ENCODE data around the gene FBXW10B.
"Not testable (repeated sequence)": the region's sequence is repeated elsewhere in the genome, so short reads cannot be mapped to it uniquely, and the experiment has no call there.

The FBXW10B gene

DNA sequence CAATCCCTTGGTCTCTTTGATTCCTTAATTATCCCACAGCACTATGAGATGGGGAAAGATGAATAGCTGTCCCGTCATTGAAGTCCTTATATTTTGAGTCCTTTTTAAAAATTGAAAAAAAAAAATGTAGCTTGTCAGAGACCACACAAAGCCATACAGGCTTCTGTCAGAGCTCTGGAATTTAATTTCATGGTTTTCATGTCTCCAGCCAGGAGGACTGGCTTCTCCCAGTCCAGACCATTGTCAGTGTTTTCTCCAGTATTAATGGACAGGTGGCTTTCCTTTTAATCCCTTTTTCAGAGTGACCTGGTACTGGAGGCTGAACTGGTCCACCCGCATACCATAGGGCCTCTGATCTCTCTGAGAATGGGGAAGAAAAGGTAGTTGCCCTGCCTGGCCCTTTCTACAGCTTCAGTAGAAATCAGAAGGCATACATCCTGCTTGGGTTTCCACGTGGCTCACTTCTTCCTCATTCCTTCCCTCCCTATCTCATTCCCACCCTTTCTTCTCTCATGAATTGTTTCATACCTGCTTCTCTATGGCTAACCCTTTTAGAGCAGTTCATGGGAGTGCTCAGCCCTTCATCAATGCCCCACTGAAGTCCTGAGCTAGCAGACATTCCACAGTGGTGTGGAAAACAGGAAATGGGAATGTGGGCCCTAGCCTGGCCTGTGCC, 35.5 kb upstream of the FBXW10B start:
- FAIRE-seq (no peak), DNase-seq (ENCODE audit: insufficient read length, low spot score) (no peak)
- no peak for TF ChIP-seq POU2F2 (IDR thresholded peaks at IDR 0.05; ENCODE audit: low read depth, low read length)
- TF ChIP-seq PAX5 (IDR thresholded peaks at IDR 0.05; ENCODE audit: insufficient read depth, low read length, severe bottlenecking): no peak
- no peak for TF ChIP-seq POLR2AphosphoS5 (IDR thresholded peaks at IDR 0.05; ENCODE audit: low read depth, low read length)
- no peak for TF ChIP-seq SPI1 (IDR thresholded peaks at IDR 0.05; ENCODE audit: low read depth, low read length)
- no peak for TF ChIP-seq POLR2A (IDR thresholded peaks at IDR 0.05; ENCODE audit: low read depth, low read length)
- TF ChIP-seq TAF1 (IDR thresholded peaks at IDR 0.05; ENCODE audit: low read depth, low read length): no peak

DNA sequence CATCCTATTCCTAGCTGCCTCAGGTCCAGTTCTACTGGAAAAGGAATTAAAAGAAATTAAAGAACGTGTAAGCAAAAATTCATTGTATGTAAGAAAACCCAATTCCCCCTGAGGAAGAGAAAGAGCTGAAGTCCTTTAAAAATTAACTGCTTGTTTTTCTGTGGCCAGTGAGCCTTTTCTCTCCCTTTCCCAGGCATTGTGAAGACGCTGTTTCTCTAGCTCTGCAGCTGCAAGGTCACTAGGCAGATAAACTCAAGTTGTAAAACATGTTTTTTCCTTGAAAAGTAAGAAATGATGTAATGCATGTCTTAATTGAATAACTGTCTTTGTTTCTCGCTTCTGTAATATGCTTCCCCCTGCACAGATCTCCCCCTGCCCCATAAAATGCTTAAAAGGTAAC, 34.9 kb upstream of the FBXW10B start:
- not testable (repeated sequence) for FAIRE-seq; DNase-seq (ENCODE audit: insufficient read length, low spot score)

DNA sequence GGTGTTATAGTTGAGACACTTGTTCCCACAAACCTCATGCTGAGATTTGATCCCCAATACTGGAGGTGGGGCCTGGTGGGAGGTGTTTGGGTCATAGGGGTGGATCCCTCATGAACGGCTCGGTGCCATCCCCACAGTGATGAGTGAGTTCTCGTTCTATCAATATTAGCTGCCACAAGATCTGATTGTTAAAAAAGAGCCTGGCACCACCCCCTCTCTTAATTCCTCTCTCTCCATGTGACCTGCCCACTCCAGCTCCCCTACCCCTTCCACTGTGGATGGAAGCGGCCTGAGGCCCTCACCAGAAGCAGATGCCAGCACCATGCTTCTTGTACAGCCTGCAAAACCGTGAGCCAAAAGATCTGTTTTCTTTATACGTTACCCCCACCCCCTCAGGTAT, 33.5 kb upstream of the FBXW10B start:
- DNase-seq (ENCODE audit: insufficient read length, low spot score) (no peak), FAIRE-seq (no peak)
- TF ChIP-seq TAF1 (IDR thresholded peaks at IDR 0.05; ENCODE audit: low read depth, low read length) (no peak), SPI1 (IDR thresholded peaks at IDR 0.05; ENCODE audit: low read depth, low read length) (no peak)

DNA sequence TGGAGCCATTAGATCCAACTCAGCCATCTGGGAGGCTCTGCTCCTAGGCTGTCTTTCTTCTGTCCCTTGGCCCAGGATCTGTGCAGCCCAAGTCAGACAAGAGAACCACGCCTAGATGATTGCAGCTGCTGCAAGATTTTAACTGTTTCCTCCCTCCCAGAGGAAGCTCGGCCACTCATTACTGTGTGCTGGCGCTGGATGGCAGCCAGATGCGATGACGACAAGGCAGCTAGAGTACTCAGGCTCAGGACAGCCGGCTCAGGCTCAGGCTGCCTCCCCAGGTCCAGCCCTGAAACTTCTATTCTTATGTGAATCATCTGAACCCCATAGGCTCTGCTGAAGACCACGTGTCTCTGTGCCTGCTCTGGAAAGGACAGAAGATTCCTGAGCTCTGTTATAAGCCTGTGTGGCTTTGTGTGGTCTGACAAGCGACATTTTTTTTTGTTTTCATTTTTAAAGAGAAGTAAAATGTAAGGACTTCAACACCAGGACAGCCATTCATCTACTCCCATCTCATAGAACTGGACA, 32.1 kb upstream of the FBXW10B start:
- FAIRE-seq: no peak
- peak; percentile 25 for DNase-seq (ENCODE audit: insufficient read length, low spot score)
- TF ChIP-seq POLR2A (IDR thresholded peaks at IDR 0.05; ENCODE audit: low read depth, low read length): no peak
- no peak for TF ChIP-seq SPI1 (IDR thresholded peaks at IDR 0.05; ENCODE audit: low read depth, low read length)
- TF ChIP-seq TAF1 (IDR thresholded peaks at IDR 0.05; ENCODE audit: low read depth, low read length): no peak
- TF ChIP-seq PAX5 (IDR thresholded peaks at IDR 0.05; ENCODE audit: insufficient read depth, low read length, severe bottlenecking): no peak

DNA sequence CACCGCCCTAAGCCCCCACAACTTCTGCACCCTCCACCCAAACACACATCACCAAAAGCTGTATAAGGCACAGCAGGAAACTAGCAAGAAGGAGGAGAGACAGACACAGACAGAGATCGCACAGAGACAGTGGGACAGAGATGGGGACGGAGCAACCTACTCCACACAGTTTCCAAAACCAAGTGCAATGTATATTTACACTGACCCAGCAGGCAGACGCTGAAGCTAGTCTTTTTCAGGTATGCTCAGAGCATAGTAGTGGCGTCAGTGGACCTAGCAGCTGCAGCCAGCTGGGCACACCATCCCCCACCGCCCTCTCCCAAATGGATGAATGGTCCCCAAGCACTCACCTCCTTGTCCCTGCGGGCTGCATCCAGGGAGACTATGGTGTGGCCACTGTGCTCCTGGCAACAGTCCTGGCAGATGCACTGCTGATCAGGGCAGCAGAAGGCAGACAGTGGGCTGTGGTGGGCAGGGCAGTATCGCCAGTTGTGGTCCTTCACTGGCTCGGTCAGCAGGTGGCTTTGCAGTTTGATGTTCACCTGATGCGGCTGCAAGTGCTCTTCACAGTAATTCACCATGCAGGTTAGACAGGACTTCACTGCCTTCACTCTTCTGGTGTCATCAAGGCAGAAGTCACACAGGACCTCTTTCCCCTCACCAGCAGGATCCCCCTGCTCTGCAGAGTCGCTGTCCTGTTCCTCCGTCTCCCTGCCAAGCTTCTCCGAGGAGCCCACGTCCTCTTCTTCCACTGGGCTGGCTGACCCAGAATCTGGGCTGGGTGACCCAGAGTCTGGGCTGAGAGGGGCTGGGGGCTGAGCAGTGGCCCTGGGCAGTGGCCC, 31.5 kb upstream of the FBXW10B start:
- TF ChIP-seq SPI1 (IDR thresholded peaks at IDR 0.05; ENCODE audit: low read depth, low read length) (no peak), POLR2AphosphoS5 (IDR thresholded peaks at IDR 0.05; ENCODE audit: low read depth, low read length) (no peak), PAX5 (IDR thresholded peaks at IDR 0.05; ENCODE audit: insufficient read depth, low read length, severe bottlenecking) (no peak), POU2F2 (IDR thresholded peaks at IDR 0.05; ENCODE audit: low read depth, low read length) (no peak), TAF1 (IDR thresholded peaks at IDR 0.05; ENCODE audit: low read depth, low read length) (no peak), POLR2A (IDR thresholded peaks at IDR 0.05; ENCODE audit: low read depth, low read length) (no peak)
- FAIRE-seq (no peak), DNase-seq (ENCODE audit: insufficient read length, low spot score) (no peak)

DNA sequence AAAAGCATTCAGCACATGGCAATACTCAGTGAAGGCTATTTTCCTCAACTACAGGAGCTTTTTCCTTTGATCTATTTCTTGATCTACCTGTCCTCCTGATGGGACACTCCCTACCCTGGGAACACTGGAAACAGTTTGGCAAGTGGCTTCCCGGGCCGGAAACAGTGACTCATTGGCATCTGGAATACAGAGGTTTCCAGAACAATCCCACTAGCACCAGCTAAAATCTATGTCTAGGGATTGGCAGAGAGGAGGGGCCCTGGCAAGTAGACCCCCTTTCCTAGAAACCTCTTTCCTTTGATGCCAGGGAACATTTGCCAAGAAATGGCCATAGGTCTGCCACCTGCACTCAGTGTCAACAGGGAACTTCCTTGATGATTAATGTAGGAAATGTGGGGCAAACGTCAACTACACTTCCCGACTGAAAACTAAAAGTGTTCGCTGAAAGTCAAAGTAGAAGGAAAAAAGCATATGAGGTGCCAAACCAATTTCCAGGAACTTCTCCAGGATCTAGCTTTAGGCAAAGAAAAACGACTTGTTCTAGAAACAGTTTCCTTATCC, 30.4 kb upstream of the FBXW10B start:
- DNase-seq (ENCODE audit: insufficient read length, low spot score) (no peak), FAIRE-seq (no peak)
- TF ChIP-seq POLR2A (IDR thresholded peaks at IDR 0.05; ENCODE audit: low read depth, low read length) (no peak), POLR2AphosphoS5 (IDR thresholded peaks at IDR 0.05; ENCODE audit: low read depth, low read length) (no peak), SPI1 (IDR thresholded peaks at IDR 0.05; ENCODE audit: low read depth, low read length) (no peak), TAF1 (IDR thresholded peaks at IDR 0.05; ENCODE audit: low read depth, low read length) (no peak), PAX5 (IDR thresholded peaks at IDR 0.05; ENCODE audit: insufficient read depth, low read length, severe bottlenecking) (no peak), POU2F2 (IDR thresholded peaks at IDR 0.05; ENCODE audit: low read depth, low read length) (no peak)

DNA sequence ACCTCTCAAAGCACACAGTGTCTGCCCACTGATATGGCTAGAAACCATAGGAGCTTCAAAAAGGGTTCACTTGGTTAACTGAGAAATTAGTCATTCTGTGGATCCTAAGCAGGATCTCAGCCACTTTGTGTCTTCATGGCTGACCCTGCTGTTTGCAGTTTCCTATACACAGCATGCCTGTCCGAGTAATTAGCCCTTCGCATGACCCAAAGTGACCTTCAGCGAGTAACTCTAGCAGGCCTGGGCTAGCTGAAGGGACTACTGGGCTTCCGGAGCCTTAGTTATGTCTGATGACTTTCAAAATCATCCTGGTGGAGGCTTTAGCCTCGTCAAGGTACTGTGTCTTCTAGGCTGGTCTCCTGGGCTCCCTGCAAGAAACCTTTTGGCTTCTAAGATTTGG, 28.9 kb upstream of the FBXW10B start:
- TF ChIP-seq SPI1 (IDR thresholded peaks at IDR 0.05; ENCODE audit: low read depth, low read length): no peak
- DNase-seq (ENCODE audit: insufficient read length, low spot score): no peak
- no peak for FAIRE-seq

DNA sequence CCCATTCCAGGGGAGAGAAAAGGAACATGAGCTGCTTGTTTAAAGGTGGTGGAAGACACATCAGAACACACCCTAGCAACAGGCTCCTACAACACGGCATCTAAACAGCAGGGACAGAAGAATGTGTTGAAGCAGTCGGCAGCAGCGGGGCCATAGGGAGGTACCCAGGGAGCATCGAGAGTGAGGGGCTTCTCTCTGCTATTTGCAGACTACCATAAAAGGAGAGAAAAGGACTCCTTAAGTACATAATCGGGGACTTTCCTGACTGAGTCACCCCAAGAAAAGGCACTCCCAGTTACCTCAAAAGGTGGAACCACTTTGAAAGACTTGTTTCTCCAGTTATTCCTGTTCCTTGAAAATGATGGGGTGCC, 26.4 kb upstream of the FBXW10B start:
- not testable (repeated sequence) for FAIRE-seq; DNase-seq (ENCODE audit: insufficient read length, low spot score)

DNA sequence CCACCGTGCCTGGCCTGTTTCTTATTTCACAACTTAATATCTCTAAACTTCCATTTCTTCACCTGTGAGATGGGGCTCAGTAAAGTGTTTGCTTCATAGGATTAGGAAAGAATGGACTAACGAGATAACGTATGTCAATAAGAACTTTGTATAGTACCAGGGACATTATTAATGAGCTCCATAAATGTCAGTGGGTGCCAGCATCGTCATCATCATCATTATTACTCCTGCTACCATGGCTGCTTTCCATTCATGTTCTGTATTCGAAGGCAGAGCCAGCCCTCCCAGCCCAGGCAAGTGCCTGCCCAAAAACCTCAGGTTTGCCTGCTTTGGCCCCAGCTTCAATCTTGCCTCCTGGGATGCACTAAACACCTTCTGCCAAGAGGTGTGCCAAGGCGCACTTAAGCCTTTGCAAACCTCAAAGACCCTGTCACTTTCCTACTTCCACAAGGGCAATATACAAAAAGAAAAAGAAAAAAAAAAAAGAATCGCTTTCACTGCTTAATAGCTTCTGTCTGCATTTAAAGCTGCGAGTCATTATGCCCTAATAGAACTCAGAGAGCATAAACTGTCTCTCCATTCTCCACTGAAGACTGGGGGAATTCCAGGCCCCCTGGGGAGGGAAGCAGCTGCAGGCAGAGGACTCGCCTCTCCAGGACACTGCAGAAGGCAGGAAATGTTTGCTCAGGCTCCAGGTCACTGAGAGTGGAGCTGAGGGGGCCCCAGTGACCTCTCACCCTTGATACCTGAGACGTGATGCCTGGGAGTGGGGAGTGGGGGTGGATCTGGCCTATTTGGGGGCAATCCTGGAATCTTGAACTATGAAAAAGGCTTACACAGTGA, 25.8 kb upstream of the FBXW10B start:
- FAIRE-seq; DNase-seq (ENCODE audit: insufficient read length, low spot score): not testable (repeated sequence)

DNA sequence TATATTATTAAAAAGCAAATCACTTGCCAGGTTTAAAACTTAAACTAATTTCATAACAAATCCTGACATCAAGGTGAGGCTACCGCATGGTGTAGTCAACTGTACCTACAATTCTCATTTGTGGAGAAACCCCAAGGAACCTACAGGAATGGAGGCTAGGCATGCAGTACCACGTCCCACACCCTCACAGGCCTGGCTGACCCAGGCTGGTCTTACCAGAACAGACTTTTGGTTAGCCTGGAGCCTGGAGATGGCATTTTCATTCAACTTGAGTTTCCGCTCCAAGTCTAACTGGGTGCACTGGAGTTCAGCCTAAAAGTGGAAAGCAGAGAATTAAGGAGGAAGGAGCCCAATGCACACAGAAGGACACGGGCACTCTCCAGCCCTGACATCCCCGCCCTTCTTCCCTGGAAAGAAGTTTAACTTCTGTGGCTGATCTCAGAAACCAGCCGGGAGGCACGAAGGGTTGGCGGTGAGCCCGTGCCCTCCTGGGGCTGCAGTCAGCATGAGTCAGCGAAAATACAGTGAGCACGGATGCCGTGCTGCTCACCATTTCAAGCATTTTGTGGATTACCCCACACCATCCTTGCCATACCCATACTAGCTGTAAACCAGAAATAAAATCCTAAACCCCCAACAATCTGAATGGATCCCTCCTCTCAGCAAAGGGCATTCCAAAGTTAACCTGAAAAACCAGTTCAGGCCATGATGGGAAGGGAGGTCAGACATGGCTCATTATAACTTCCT, 23.2 kb upstream of the FBXW10B start:
- not testable (repeated sequence) for FAIRE-seq; DNase-seq (ENCODE audit: insufficient read length, low spot score)

DNA sequence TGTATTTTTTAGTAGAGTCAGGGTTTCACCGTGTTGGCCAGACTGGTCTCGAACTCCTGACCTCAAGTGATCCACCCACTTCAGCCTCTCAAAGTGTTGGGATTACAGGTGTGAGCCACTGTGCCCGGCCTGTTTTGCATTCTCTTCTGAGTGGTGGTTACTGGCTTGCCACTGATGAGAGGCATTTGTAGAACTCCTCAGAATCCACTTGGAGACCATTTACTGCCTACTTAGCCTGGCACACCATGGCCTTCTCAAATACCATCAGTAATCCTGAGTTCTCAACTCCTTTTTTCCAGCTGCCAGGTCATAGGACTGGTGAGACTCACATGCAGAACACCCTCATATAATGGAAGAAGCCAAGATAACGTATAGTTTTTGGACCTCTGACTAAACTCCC, 22.5 kb upstream of the FBXW10B start:
- not testable (repeated sequence) for FAIRE-seq; DNase-seq (ENCODE audit: insufficient read length, low spot score)

DNA sequence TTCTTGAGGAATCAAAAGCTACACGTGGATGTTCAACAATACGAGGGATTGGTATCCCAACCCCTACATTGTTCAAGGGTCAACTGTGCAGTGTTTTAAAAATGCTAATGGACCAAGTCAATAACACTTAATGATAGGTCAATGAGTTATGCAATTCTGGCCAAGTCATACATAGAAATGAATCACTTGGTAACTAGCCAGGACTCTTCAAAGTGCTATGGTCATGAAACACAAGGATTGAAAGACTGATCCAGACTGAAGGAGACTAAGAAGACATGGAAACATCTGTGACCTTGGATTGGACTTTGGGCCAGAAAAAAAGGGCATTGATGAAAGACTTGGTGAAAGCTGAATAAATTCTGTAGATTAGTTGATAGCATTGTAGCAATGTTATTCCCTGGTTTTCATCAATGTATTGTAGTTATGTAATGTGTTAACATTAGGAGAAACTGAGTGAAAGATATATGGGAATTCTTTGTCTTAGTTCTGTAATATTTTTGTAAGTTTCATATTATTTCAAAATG, 11.5 kb upstream of the FBXW10B start:
- peak; percentile 23 for FAIRE-seq

DNA sequence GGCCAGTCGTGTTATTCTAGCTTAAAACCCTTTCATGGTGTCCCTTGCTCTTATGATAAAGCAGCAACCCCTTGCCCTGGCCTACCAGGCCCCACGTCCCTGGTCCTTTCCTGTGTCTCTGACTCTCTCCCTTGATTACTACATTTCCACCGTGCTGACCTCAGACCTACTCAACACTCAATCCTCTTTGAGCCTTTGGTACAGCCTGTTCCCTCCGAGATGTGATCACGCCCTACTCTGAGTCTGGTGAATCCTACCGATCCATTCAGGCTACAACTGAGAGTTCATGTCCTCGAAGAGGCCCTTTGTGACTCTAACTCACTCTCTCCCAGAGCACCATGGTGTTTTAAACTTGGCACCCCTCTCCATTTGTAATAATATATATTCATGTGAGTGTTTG, 10.5 kb upstream of the FBXW10B start:
- DNase-seq (ENCODE audit: insufficient read length, low spot score); FAIRE-seq: not testable (repeated sequence)

More for the DNA sequence above, 11.5 kb upstream of the FBXW10B start:
- DNase-seq (ENCODE audit: insufficient read length, low spot score): not testable (repeated sequence)

DNA sequence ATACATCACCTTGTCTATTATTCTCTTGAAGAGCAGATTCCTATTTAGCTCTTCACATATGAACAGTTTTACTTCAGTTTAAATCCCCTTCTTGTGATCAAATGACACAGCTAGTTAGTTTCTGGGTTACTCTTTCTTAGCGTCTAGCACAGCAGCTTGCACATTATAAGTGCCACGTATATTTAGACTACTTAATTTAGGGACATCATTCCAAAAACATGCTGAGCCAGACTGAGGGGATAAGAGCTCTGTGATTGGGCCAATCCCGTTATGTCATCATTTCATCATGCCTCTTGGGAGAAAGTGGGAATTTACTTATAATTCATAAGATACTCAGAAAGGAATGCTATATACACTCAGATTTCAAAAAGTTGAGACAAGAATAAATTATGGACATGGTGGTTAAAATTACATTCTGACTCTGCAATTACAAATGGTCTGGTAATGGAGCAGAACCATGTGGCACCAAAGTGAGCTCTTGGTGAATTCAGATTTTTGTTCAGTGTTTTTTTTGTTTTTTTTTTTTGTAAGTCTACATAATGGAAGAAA, 4.2 kb upstream of the FBXW10B start:
- FAIRE-seq; DNase-seq (ENCODE audit: insufficient read length, low spot score): not testable (repeated sequence)
